Liver (tissue), 9 donors: ENCODE results near the gene MGP. TPM values are rescaled to one million over a fixed set of nuclear protein-coding genes. Genes with fewer than 3 reads are reported as not detected.

Experiments
- DNase-seq: peaks from one replicate; pipeline ENCODE4 v3.0.0-alpha.2; 2017; ENCODE audit warnings: low spot score
- H3K27ac ChIP-seq, 2 donors: one replicate each; pipeline ENCODE4 v1.7.0; 2013; ENCODE audit warnings: inconsistent platforms in 2 of 2, low read length in 2 of 2, control low read depth in 1 of 2, low read depth in 1 of 2, mild to moderate bottlenecking in 1 of 2
- H3K27me3 ChIP-seq, 4 donors: one replicate each; pipeline versions ENCODE4 v1.6.1 to v1.7.0; 2013; ENCODE audit warnings: low read length in 3 of 4, inconsistent platforms in 1 of 4, mild to moderate bottlenecking in 1 of 4, moderate library complexity in 1 of 4; ENCODE audit not compliant: control insufficient read depth in 4 of 4, insufficient read depth in 4 of 4
- H3K36me3 ChIP-seq, 4 donors: one replicate each; pipeline versions ENCODE4 v1.6.1 to v1.7.0; 2013; ENCODE audit warnings: low read length in 3 of 4, mild to moderate bottlenecking in 3 of 4, low read depth in 1 of 4, moderate library complexity in 1 of 4; ENCODE audit not compliant: control insufficient read depth in 4 of 4, insufficient read depth in 3 of 4
- H3K4me1 ChIP-seq, 4 donors: one replicate each; pipeline versions ENCODE4 v1.6.1 to v1.7.0; 2013; ENCODE audit warnings: low read length in 3 of 4, mild to moderate bottlenecking in 3 of 4, moderate library complexity in 1 of 4; ENCODE audit not compliant: control insufficient read depth in 4 of 4, insufficient read depth in 4 of 4
- H3K4me3 ChIP-seq, 3 donors: one replicate each; pipeline versions ENCODE4 v1.6.1 to v1.7.0; 2013; ENCODE audit warnings: low read length in 3 of 3, control low read depth in 1 of 3, low read depth in 1 of 3, mild to moderate bottlenecking in 1 of 3
- H3K9ac ChIP-seq, 2 donors: one replicate each; pipeline ENCODE4 v1.7.0; 2013; ENCODE audit warnings: low read length in 2 of 2, mild to moderate bottlenecking in 2 of 2, moderate library complexity in 2 of 2, control low read depth in 1 of 2, low read depth in 1 of 2
- H3K9me3 ChIP-seq, 4 donors: one replicate each; pipeline versions ENCODE4 v1.6.1 to v1.7.0; 2013; ENCODE audit warnings: low read length in 3 of 4; ENCODE audit not compliant: control insufficient read depth in 4 of 4
- FOXA1 ChIP-seq: IDR thresholded peaks from 2 replicates; pipeline ENCODE4 v1.6.1; 2016; ENCODE audit warnings: antibody characterized with exemption
- FOXA2 ChIP-seq: IDR thresholded peaks from 2 replicates; pipeline ENCODE4 v1.6.1; 2016; ENCODE audit warnings: antibody characterized with exemption
- GABPA ChIP-seq, 2 donors: IDR thresholded peaks in 1 of 2; conservative IDR thresholded peaks in 1 of 2; 2 replicates each; pipeline ENCODE4 v1.6.1; 2016; ENCODE audit warnings: antibody characterized with exemption in 2 of 2, mild to moderate bottlenecking in 1 of 2, moderate library complexity in 1 of 2
- HNF4A ChIP-seq, 2 donors: conservative IDR thresholded peaks; 2 replicates each; pipeline ENCODE4 v1.6.1; 2016; ENCODE audit warnings: antibody characterized with exemption in 2 of 2, mild to moderate bottlenecking in 2 of 2
- HNF4G ChIP-seq: IDR thresholded peaks from 2 replicates; pipeline ENCODE4 v1.6.1; 2016; ENCODE audit warnings: antibody characterized with exemption
- JUND ChIP-seq, 2 donors: IDR thresholded peaks; 2 replicates each; pipeline ENCODE4 v1.6.1; 2016; ENCODE audit warnings: antibody characterized with exemption in 2 of 2
- NR2F2 ChIP-seq: IDR thresholded peaks from 2 replicates; pipeline ENCODE4 v1.6.1; 2016; ENCODE audit warnings: antibody characterized with exemption
- RAD21 ChIP-seq, 2 donors: IDR thresholded peaks; 2 replicates each; pipeline ENCODE4 v1.6.1; 2016; ENCODE audit warnings: antibody characterized with exemption in 2 of 2, mild to moderate bottlenecking in 2 of 2
- RXRA ChIP-seq, 2 donors: IDR thresholded peaks; 2 replicates each; pipeline ENCODE4 v1.6.1; 2017 to 2018; ENCODE audit warnings: antibody characterized with exemption in 2 of 2, mild to moderate bottlenecking in 1 of 2
- SP1 ChIP-seq: IDR thresholded peaks from 2 replicates; pipeline ENCODE4 v1.6.1; 2018; ENCODE audit warnings: antibody characterized with exemption, mild to moderate bottlenecking
- TAF1 ChIP-seq: conservative IDR thresholded peaks from 2 replicates; pipeline ENCODE4 v1.6.1; 2016; ENCODE audit warnings: antibody characterized with exemption, mild to moderate bottlenecking
- YY1 ChIP-seq: IDR thresholded peaks from 2 replicates; pipeline ENCODE4 v1.6.1; 2016; ENCODE audit warnings: antibody characterized with exemption, mild to moderate bottlenecking
- WGBS: extraction: QIAGEN DNeasy Blood & Tissue Kit; methylation state at CpG from one replicate; pipeline ENCODE4 v1.1.7; 2013; 5-methylcytosine and 5-hydroxymethylcytosine counted together
- polyA plus RNA-seq, 2 donors: library from polyadenylated mRNA; stranded (reverse) in 1 of 2; unstranded in 1 of 2; fragments of 200-250 nt in 1 of 2; fragments of >200 nt in 1 of 2; fragmentation: Nextera tagmentation in 1 of 2; extraction: Ambion mirVana in 1 of 2; gene quantifications; one replicate each; pipeline versions ENCODE4 v1.2.1 to v1.2.3, GENCODE V29; 2013 to 2015
- total RNA-seq, 2 donors: library from RNA; depleted of rRNA; stranded (reverse); fragments of >200 nt; gene quantifications; one replicate each; pipeline ENCODE4 v1.2.3, GENCODE V29; 2014
- TF ChIP-seq, protein P1 (sequence below): IDR thresholded peaks from 2 replicates; pipeline ENCODE4 v1.6.1; 2016; ENCODE audit warnings: antibody characterized with exemption
- TF ChIP-seq, protein P2 (sequence below): fragments of 150-350 bp; IDR thresholded peaks from 2 replicates; pipeline ENCODE4 v1.5.1; 2017; ENCODE audit warnings: improper control_type of control experiment, low read depth, low read length; ENCODE audit not compliant: missing input control
- TF ChIP-seq, protein P3 (sequence below): IDR thresholded peaks from 2 replicates; pipeline ENCODE4 v1.6.1; 2016; ENCODE audit warnings: antibody characterized with exemption, mild to moderate bottlenecking
- TF ChIP-seq, protein P4 (sequence below): IDR thresholded peaks from 2 replicates; pipeline ENCODE4 v1.6.1; 2016; ENCODE audit warnings: antibody characterized with exemption
- TF ChIP-seq, protein P5 (sequence below): IDR thresholded peaks from 2 replicates; pipeline ENCODE4 v1.6.1; 2016; ENCODE audit warnings: antibody characterized with exemption
- donor health status: healthy.
- donor health status: healthy.
- donor health status: healthy.
- donor health status: healthy.
- donor health status: healthy.

Gene MGP
- total and polyA plus RNA-seq, 4 donors, result 0.98 to 20.7 (median 11.0) TPM

DNA sequence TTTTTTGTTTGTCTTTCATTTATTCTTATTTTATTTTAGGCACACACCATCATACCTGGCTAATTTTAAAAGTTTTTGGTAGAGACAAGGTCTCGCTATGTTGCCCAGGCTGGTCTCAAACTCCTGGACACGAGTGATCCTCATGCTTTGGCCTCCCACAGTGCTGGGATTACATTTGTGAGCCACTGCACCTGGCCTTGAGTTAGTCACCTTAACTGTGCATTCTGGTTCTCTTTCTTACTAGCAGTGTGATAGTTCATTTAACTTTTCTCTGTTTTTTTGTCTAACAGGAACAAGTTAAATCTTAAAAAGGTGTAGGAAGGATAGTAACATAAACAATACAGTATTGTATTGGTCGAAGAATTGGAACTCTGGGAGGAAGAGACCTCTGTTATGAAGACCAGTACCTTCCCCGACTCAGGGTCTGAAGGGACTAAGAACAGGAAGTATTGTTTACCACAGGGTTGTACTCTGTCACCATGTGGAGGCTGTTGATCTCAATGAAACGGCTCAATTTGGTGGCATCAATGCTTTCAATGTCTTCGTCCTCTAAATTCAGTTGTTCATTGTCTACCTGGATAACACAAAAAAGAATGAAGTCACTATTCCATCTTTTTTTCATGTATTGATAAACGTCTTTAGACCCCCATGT is 34.9 kb upstream of the MGP start:
- 76% methylated on average over 7 of the region's 7 CpGs for WGBS
- Histone ChIP-seq H3K4me1 (no peaks in the 10 kb centered on the region), H3K9me3 (no peaks in the 10 kb centered on the region), H3K4me3 (no peak overlapping the region), H3K36me3 (no peaks in the 10 kb centered on the region), H3K27me3 (no peaks in the 10 kb centered on the region), H3K9ac (no peak overlapping the region), H3K27ac (no peak overlapping the region)
- TF ChIP-seq, protein P1, sequence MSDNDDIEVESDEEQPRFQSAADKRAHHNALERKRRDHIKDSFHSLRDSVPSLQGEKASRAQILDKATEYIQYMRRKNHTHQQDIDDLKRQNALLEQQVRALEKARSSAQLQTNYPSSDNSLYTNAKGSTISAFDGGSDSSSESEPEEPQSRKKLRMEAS, result no peak
- TF ChIP-seq, protein P2, sequence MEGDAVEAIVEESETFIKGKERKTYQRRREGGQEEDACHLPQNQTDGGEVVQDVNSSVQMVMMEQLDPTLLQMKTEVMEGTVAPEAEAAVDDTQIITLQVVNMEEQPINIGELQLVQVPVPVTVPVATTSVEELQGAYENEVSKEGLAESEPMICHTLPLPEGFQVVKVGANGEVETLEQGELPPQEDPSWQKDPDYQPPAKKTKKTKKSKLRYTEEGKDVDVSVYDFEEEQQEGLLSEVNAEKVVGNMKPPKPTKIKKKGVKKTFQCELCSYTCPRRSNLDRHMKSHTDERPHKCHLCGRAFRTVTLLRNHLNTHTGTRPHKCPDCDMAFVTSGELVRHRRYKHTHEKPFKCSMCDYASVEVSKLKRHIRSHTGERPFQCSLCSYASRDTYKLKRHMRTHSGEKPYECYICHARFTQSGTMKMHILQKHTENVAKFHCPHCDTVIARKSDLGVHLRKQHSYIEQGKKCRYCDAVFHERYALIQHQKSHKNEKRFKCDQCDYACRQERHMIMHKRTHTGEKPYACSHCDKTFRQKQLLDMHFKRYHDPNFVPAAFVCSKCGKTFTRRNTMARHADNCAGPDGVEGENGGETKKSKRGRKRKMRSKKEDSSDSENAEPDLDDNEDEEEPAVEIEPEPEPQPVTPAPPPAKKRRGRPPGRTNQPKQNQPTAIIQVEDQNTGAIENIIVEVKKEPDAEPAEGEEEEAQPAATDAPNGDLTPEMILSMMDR, result no peak
- TF ChIP-seq HNF4A (conservative IDR thresholded peaks at IDR 0.05), result no peak
- no peak for TF ChIP-seq JUND (IDR thresholded peaks at IDR 0.05)
- no peak for TF ChIP-seq FOXA2
- TF ChIP-seq RAD21 (IDR thresholded peaks at IDR 0.05), result no peak
- TF ChIP-seq, protein P3, sequence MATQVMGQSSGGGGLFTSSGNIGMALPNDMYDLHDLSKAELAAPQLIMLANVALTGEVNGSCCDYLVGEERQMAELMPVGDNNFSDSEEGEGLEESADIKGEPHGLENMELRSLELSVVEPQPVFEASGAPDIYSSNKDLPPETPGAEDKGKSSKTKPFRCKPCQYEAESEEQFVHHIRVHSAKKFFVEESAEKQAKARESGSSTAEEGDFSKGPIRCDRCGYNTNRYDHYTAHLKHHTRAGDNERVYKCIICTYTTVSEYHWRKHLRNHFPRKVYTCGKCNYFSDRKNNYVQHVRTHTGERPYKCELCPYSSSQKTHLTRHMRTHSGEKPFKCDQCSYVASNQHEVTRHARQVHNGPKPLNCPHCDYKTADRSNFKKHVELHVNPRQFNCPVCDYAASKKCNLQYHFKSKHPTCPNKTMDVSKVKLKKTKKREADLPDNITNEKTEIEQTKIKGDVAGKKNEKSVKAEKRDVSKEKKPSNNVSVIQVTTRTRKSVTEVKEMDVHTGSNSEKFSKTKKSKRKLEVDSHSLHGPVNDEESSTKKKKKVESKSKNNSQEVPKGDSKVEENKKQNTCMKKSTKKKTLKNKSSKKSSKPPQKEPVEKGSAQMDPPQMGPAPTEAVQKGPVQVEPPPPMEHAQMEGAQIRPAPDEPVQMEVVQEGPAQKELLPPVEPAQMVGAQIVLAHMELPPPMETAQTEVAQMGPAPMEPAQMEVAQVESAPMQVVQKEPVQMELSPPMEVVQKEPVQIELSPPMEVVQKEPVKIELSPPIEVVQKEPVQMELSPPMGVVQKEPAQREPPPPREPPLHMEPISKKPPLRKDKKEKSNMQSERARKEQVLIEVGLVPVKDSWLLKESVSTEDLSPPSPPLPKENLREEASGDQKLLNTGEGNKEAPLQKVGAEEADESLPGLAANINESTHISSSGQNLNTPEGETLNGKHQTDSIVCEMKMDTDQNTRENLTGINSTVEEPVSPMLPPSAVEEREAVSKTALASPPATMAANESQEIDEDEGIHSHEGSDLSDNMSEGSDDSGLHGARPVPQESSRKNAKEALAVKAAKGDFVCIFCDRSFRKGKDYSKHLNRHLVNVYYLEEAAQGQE, result no peak
- TF ChIP-seq SP1, result no peak
- no peak for TF ChIP-seq RXRA (IDR thresholded peaks at IDR 0.05)
- TF ChIP-seq TAF1, result no peak
- no peak for TF ChIP-seq HNF4G
- TF ChIP-seq, protein P4, sequence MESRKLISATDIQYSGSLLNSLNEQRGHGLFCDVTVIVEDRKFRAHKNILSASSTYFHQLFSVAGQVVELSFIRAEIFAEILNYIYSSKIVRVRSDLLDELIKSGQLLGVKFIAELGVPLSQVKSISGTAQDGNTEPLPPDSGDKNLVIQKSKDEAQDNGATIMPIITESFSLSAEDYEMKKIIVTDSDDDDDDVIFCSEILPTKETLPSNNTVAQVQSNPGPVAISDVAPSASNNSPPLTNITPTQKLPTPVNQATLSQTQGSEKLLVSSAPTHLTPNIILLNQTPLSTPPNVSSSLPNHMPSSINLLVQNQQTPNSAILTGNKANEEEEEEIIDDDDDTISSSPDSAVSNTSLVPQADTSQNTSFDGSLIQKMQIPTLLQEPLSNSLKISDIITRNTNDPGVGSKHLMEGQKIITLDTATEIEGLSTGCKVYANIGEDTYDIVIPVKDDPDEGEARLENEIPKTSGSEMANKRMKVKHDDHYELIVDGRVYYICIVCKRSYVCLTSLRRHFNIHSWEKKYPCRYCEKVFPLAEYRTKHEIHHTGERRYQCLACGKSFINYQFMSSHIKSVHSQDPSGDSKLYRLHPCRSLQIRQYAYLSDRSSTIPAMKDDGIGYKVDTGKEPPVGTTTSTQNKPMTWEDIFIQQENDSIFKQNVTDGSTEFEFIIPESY, result no peak
- DNase-seq, result no peak

DNA sequence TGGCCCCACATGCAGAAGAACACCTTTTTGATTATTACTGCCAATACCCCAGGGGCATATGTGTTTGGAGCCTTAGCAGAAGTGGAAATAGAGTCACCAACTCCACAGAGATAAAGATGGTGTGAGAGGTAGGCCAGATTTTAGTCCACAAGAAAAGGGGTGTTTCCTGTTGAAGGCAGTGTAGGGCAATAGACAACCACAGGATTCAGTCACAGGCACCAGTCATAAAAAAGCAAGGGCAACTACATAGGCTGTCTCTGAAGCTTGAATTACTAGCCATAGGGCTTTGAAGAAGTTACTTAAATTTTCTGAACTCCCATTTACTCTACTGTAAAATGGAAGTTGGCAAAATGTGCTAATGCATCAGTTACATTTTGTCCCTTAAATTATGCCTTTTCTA is 33.8 kb upstream of the MGP start:
- Histone ChIP-seq H3K4me1 (no peaks in the 10 kb centered on the region), H3K27me3 (no peaks in the 10 kb centered on the region), H3K9ac (no peak overlapping the region), H3K9me3 (no peaks in the 10 kb centered on the region), H3K27ac (no peak overlapping the region), H3K36me3 (peaks cover 0 to 1% (median 0%) of the 10 kb centered on the region in 4 donors), H3K4me3 (no peak overlapping the region)
- DNase-seq, result no peak
- TF ChIP-seq JUND (IDR thresholded peaks at IDR 0.05) (no peak), RAD21 (IDR thresholded peaks at IDR 0.05) (no peak), FOXA2 (no peak), GABPA (IDR thresholded peaks at IDR 0.05 in 1 of 2, conservative IDR thresholded peaks at IDR 0.05 in 1 of 2) (no peak), NR2F2 (no peak), FOXA1 (no peak), YY1 (no peak), HNF4A (conservative IDR thresholded peaks at IDR 0.05) (no peak)
- TF ChIP-seq, protein P5, sequence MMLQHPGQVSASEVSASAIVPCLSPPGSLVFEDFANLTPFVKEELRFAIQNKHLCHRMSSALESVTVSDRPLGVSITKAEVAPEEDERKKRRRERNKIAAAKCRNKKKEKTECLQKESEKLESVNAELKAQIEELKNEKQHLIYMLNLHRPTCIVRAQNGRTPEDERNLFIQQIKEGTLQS, result no peak
- TF ChIP-seq, protein P2, result no peak
- TF ChIP-seq, protein P1, result no peak
- TF ChIP-seq, protein P3, result no peak
